GM12873 (cell line): ENCODE measurements around the gene DNAJB9.
A peak's percentile ranks its signal among the peaks of the same experiment; 100 is the strongest.

ENCODE experiments used
- CTCF ChIP-seq: IDR thresholded peaks from 2 replicates; pipeline ENCODE4 v1.5.1; 2012; ENCODE audit warnings: low read depth, mild to moderate bottlenecking, moderate library complexity, low read length, control low read depth; ENCODE audit not compliant: insufficient read depth; ENCODE audit errors: missing control alignments

The DNAJB9 gene

GRCh38 chr7:108613147-108613948 is 43.7 kb downstream of the DNAJB9 start:
- peak; percentile 43 for TF ChIP-seq CTCF

DNA sequence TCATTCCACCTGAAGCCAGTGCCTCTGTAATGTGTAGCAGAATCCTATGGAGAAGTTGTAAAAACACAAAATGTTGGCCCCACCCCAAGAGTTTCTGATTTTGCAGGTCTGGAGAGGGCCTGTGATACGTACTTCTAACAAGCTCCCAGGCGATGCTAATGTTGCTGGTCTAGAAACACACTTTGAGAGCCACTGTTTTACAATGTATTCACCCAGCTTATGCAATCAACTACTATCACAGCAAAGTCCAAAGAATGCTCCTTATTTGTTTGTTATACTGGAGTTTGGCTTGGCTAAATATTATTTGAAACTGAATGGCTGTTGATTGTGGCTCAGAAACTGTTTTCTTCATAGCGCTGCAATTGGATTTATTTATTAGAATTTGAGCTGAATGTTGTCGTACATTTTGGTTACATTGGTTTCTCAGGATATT is 44.3 kb downstream of the DNAJB9 start:
- TF ChIP-seq CTCF: no peak

GRCh38 chr7:108614896-108615295 is 45.2 kb downstream of the DNAJB9 start:
- no peak for TF ChIP-seq CTCF

- no peak for TF ChIP-seq CTCF
These were observed 48.4 kb downstream of the DNAJB9 start for GRCh38 chr7:108618056-108618455.

GRCh38 chr7:108623220-108623619 is 53.5 kb downstream of the DNAJB9 start:
- TF ChIP-seq CTCF: no peak
